Stomach (tissue), 9 donors: Measurements from ENCODE around the gene MYO1B. TPM values are rescaled to one million over a fixed set of nuclear protein-coding genes. Genes with fewer than 3 reads are reported as not detected.

Experiments
- DNase-seq, 2 donors: peaks; one replicate each; pipeline versions ENCODE4 v3.0.0 to v3.0.0-alpha.2; 2013 to 2019
- H3K27ac ChIP-seq, 5 donors: fragments of 200-600 bp in 4 of 5; sonication (generic) in 4 of 5; one replicate each; pipeline ENCODE4 v1.5.1; 2013 to 2019; ENCODE audit warnings: mild to moderate bottlenecking in 1 of 5, moderate library complexity in 1 of 5
- H3K27me3 ChIP-seq, 3 donors: fragments of 200-600 bp; sonication (generic); one replicate each; pipeline ENCODE4 v1.5.1; 2017 to 2019; ENCODE audit warnings: mixed run types in 1 of 3
- H3K36me3 ChIP-seq, 4 donors: fragments of 200-600 bp; sonication (generic); 1 replicate in 3 of 4; 2 replicates in 1 of 4; pipeline ENCODE4 v1.5.1; 2016 to 2019
- H3K4me1 ChIP-seq, 4 donors: fragments of 200-600 bp; sonication (generic); one replicate each; pipeline ENCODE4 v1.5.1; 2016 to 2019
- H3K4me3 ChIP-seq, 4 donors: fragments of 200-600 bp; sonication (generic) in 3 of 4; one replicate each; pipeline ENCODE4 v1.5.1; 2016 to 2019; ENCODE audit warnings: mild to moderate bottlenecking in 1 of 4
- H3K9me3 ChIP-seq, 4 donors: fragments of 200-600 bp; sonication (generic); one replicate each; pipeline ENCODE4 v1.5.1; 2016 to 2019
- EP300 ChIP-seq: sonication (generic); formaldehyde crosslinking; IDR thresholded peaks from one replicate; pipeline ENCODE4 v1.6.1; 2017; ENCODE audit warnings: antibody characterized with exemption
- POLR2A ChIP-seq, 4 donors: fragments of 450-650 bp; IDR thresholded peaks; one replicate each; pipeline ENCODE4 v1.6.1; 2016; ENCODE audit warnings: antibody characterized with exemption in 4 of 4, control low read depth in 2 of 4, mild to moderate bottlenecking in 1 of 4, moderate library complexity in 1 of 4
- POLR2AphosphoS5 ChIP-seq, 3 donors: sonication (generic); formaldehyde crosslinking; IDR thresholded peaks; one replicate each; pipeline ENCODE4 v1.6.1; 2016; ENCODE audit warnings: antibody characterized with exemption in 3 of 3
- WGBS, 5 donors: extraction: QIAGEN DNeasy Blood & Tissue Kit in 3 of 5; methylation state at CpG; one replicate each; pipeline versions ENCODE4 v1.1.5 to v1.1.7; 2013 to 2018; 5-methylcytosine and 5-hydroxymethylcytosine counted together
- intact Hi-C: fragments of 100-400 bp; cut with DNase I; formaldehyde crosslinking; loops from one replicate; pipeline ENCODE4 v1.15.1; 2023; ENCODE audit warnings: low total_unique reads
- polyA plus RNA-seq, 3 donors: library from polyadenylated mRNA; stranded (reverse); fragments of 200-250 nt; gene quantifications; one replicate each; pipeline ENCODE4 v1.2.3, GENCODE V29; 2013
- total RNA-seq, 5 donors: library from RNA; depleted of rRNA; stranded (reverse); fragments of >200 nt; gene quantifications; one replicate each; pipeline versions ENCODE4 v1.1.0 to v1.2.3, GENCODE V29; 2014 to 2016
- TF ChIP-seq, protein P1 (sequence below), 7 experiments: fragments of 450-650 bp in 4 of 7; fragments of 200-600 bp in 3 of 7; sonication (generic) in 3 of 7; IDR thresholded peaks; one replicate each; pipeline ENCODE4 v1.5.1; 2016 to 2019; ENCODE audit warnings: antibody characterized with exemption in 7 of 7, control low read depth in 2 of 7, mild to moderate bottlenecking in 1 of 7
- donor health status: healthy with polysubstance abuse.
- donor health status: Bipolar disorder and iron deficiency.
- donor health status: healthy.

MYO1B gene
- total and polyA plus RNA-seq, 8 donors = 6.1 to 123 (median 16.4) TPM

DNA sequence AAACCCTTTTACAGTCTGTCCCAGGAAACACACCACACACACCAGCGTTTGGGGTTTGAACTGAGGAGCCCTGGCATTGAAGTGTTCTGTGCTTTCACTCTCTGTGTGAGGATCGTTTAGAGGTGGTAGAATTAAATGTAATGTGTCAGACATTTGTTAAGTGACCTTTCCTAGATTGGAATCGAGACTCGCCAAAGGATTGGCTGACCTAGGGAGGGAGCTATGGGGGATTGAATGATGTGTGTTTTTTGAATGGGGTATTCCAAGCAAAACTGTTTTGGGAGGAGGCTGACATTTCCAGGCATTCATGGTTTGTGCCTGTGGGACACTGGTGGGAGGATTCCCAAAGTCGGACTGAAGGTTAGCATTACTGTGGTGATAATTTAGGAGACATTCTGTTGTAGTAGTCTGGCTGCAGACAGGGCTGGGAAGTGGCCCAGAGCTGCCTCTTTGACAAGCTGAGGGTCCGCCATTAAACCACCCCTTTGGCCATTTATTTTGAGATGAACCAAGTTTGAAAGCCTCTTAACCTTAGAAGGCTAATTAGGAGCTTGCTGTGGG is 1.7 kb downstream of the MYO1B start:
- intact Hi-C loops = no loop called here
- 55 to 63% (median 58%) methylated on average over 6 of the region's 6 CpGs for WGBS, 5 donors

DNA sequence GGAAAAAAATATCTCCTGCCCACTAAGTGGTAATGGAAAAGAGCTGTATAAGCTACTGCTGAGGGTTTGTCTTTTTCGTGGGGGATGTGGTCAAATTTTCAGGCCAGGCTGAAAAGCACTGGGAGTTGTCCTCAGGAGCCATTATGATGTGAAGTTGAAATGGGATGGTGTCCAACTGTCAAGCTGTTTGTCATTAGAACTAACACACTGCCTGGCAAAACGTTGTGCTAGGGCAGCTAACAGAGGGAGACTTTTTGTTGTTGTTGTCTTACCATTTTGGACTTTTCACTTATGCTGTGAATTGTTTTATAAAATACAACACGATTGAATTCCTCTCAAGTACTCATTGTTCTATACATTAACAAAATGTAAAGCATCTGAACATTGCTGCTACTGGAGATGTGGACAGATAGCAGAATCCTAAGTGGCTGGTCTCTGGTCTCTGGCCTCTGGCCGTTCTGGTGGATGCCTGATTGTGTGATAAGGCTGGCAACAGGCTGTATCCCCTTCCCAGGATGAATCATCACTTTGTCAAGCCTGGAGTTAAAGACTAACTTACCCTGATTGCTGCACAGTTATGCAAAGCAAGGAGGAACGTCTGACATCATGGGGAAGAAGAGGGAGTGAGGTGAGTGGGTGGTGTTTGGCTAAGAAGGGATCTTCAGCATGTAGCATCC is 2.3 kb downstream of the MYO1B start:
- 19 to 36% (median 29%) methylated on average over 5 of the region's 5 CpGs for WGBS, 5 donors
- no peak for TF ChIP-seq POLR2A (IDR thresholded peaks at IDR 0.05)
- TF ChIP-seq, protein P1, sequence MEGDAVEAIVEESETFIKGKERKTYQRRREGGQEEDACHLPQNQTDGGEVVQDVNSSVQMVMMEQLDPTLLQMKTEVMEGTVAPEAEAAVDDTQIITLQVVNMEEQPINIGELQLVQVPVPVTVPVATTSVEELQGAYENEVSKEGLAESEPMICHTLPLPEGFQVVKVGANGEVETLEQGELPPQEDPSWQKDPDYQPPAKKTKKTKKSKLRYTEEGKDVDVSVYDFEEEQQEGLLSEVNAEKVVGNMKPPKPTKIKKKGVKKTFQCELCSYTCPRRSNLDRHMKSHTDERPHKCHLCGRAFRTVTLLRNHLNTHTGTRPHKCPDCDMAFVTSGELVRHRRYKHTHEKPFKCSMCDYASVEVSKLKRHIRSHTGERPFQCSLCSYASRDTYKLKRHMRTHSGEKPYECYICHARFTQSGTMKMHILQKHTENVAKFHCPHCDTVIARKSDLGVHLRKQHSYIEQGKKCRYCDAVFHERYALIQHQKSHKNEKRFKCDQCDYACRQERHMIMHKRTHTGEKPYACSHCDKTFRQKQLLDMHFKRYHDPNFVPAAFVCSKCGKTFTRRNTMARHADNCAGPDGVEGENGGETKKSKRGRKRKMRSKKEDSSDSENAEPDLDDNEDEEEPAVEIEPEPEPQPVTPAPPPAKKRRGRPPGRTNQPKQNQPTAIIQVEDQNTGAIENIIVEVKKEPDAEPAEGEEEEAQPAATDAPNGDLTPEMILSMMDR (IDR thresholded peaks at IDR 0.05) = no peak
- no peak for TF ChIP-seq EP300
- TF ChIP-seq POLR2AphosphoS5 (IDR thresholded peaks at IDR 0.05) = peak in 1 of 3 donors; percentile 74
- Histone ChIP-seq H3K27ac (peak overlapping the region in 4 of 5 donors; percentile 73 to 88 (median 82)), H3K27me3 (peaks cover 0 to 16% (median 11%) of the 10 kb centered on the region in 3 donors), H3K4me1 (peaks cover 5 to 64% (median 35%) of the 10 kb centered on the region in 4 donors), H3K4me3 (peak overlapping the region in 3 of 4 donors; percentile 12 to 82 (median 80)), H3K36me3 (no peaks in the 10 kb centered on the region), H3K9me3 (peaks cover 0 to 5% (median 0%) of the 10 kb centered on the region in 4 donors)
- DNase-seq = peak in 1 of 2 donors; percentile 72
- intact Hi-C loops = no loop called here

More for the DNA sequence above, 1.7 kb downstream of the MYO1B start:
- Histone ChIP-seq H3K4me1 (peaks cover 5 to 60% (median 35%) of the 10 kb centered on the region in 4 donors), H3K27me3 (peaks cover 0 to 16% (median 11%) of the 10 kb centered on the region in 3 donors), H3K9me3 (peaks cover 0 to 5% (median 0%) of the 10 kb centered on the region in 4 donors), H3K27ac (peak overlapping the region in 4 of 5 donors; percentile 73 to 88 (median 82)), H3K36me3 (no peaks in the 10 kb centered on the region), H3K4me3 (peak overlapping the region; percentile 12 to 92 (median 81))
- TF ChIP-seq EP300 = no peak
- DNase-seq = peak in 1 of 2 donors; percentile 40

DNA sequence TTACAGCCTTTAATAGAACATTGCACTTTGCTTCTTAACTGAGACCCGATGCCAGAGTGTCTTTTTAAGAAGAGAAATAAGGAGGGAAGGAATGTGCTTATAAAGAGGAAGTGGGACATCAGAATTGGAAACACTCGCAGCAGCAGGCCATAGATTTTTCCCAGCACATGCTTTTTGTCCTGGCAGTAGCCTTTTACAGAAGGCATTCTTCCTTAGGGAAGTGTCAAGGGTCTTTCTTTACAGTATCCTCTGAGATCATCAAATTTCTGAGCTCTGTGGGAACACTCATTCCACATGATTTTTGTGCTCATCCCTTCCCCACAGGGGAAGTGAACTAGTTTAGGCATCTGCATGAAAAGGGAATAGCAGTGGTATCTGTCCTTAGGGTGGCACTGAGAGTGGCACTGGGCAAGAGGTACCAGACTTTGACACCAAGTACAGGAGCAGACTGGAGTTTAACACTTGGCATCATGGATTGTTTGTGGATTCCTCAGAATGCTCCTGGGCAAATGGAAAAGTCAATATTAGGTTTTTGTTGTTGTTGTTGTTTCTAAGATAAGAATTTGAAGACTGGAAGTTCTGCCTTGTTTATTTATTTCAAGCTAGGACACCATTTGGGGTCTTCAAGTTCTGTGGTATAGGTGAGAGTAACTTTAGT is 4.1 kb downstream of the MYO1B start:
- peak in 1 of 2 donors; percentile 56 for DNase-seq
- Histone ChIP-seq H3K4me3 (no peak overlapping the region), H3K27ac (peak overlapping the region in 2 of 5 donors; percentile 7 to 13), H3K4me1 (peaks cover 5 to 64% (median 35%) of the 10 kb centered on the region in 4 donors), H3K27me3 (peaks cover 0 to 16% (median 11%) of the 10 kb centered on the region in 3 donors), H3K9me3 (no peaks in the 10 kb centered on the region), H3K36me3 (no peaks in the 10 kb centered on the region)
- 42 to 70% (median 55%) methylated on average over 2 of the region's 2 CpGs for WGBS, 5 donors
- TF ChIP-seq POLR2AphosphoS5 (IDR thresholded peaks at IDR 0.05) (no peak), EP300 (no peak)
- TF ChIP-seq, protein P1 (IDR thresholded peaks at IDR 0.05) = no peak
- intact Hi-C loops = no loop called here

DNA sequence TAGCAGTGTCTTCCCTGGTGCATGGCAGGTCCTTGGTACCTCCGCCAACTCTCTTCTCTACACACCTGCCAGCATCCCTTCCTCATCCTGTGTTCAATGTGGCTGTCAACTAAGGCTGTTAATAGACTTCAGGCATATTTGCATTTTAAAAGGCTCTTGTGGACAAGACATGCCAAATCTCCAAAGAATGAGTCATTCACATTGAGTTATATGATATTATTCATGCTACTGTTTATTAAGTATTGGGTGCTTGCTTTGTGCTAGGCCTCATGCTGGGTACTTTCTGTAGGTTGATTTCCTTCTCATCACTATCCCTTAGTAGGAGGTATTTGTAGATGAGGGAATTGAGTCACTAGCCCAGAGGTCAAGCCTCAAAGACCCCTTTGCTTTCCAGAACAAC is 5.2 kb downstream of the MYO1B start:
- 95 to 100% (median 100%) methylated on average over 1 of the region's 1 CpG for WGBS, 5 donors
- H3K36me3 ChIP-seq = no peaks in the 10 kb centered on the region
- DNase-seq = no peak
- peaks cover 0 to 9% (median 7%) of the 10 kb centered on the region in 3 donors for H3K27me3 ChIP-seq
- intact Hi-C loops = no loop called here
- no peak overlapping the region for H3K4me3 ChIP-seq
- no peak for TF ChIP-seq POLR2AphosphoS5 (IDR thresholded peaks at IDR 0.05)
- TF ChIP-seq POLR2A (IDR thresholded peaks at IDR 0.05) = no peak
- TF ChIP-seq EP300 = no peak
- TF ChIP-seq, protein P1 (IDR thresholded peaks at IDR 0.05) = no peak
- H3K27ac ChIP-seq = no peak overlapping the region
- peaks cover 0 to 57% (median 32%) of the 10 kb centered on the region in 4 donors for H3K4me1 ChIP-seq
- H3K9me3 ChIP-seq = no peaks in the 10 kb centered on the region
